Esophagus mucosa (tissue), 1 donor: ENCODE results near the gene TMEM17. TPM values are rescaled to one million over a fixed set of nuclear protein-coding genes. Genes with fewer than 3 reads are reported as not detected.
"Not testable (repeated sequence)": the region's sequence is repeated elsewhere in the genome, so short reads cannot be mapped to it uniquely, and the experiment has no call there.

Source experiments
- ATAC-seq: fragments of 200-7000 bp; cut with Tn5 transposase; one replicate; pipeline ENCODE4 v1.9.1; 2020
- total RNA-seq: library from RNA; stranded (reverse); gene quantifications from one replicate; pipeline ENCODE4 v1.2.4, GENCODE V29; 2023
- donor health status: DM: yes; HTN: yes; CAD: no.

The TMEM17 gene, protein sequence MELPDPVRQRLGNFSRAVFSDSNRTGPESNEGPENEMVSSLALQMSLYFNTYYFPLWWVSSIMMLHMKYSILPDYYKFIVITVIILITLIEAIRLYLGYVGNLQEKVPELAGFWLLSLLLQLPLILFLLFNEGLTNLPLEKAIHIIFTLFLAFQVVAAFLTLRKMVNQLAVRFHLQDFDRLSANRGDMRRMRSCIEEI
- total RNA-seq, result 2.3 TPM

DNA sequence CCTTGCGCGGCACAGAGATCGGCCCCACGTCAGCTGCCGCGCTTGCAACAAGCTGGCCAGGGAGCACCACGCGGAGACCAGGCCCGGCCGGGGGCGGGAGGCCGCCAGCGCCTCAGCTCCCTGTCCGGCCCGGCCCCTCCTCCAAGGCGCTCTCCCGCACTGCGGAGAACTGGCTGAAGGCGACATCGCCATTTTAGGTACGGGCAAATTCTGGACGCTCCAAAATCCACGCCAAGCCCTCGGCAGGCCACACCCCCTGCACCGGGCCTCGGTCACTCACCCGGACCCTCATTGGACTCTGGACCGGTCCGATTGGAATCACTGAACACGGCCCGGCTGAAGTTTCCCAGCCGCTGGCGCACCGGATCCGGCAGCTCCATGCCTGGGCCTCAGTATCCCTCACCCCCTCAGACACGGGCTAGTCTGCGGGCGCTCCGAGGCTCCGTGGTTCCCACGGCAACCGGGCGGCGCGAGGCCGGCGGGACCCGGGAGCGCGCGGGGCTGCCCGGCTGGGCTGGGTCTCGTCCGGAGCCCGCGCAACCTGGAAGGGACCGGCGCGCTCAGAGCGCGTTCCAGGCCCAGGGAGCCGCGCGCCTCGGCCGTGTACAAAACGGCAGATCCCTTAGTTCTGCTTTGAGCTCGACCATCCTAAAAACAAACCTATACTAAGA, at the start of gene TMEM17:
Gene TMEM17 (minus strand): TSS at position 446 of the 671 bp plus-strand sequence. CDS start 66 bp downstream, at position 380.
- ATAC-seq, result peak; percentile 94

DNA sequence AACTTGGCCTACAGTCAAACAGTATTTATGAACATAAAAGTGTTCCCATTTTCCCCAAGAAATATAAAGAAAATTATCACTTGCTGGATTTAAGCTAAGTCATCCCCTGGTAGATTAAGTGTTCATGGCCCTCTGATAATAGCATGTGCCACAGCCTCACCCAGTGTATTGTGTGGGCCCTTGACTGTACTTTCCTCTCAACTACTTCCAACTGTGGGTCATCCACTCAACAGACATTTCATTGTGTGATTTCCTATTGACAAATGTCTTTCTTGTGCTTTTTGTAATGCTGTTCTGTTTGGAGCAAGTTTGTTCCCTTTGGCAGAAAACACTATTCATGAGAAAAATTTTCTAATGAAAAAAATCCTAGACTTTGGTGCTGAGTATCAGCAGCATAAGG, 48.4 kb upstream of the TMEM17 start:
- ATAC-seq, result no peak

DNA sequence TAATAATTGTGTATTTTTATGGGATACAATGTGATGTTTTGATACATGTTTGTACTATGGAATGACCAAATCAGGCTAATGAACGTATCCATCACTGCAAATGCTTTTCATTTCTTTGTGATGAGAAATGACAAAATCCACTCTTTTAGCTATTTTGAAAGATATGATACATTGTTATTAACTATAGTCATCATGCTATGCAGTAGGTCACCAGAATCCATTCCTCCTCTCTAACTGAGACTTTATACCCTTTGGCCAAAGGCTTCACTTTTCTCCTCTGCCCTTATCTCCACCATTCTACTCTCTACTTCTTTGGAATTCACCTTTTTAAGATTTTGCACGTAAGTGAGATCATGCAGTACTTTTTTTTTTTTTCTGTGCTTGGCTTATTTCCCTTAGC, 44.5 kb upstream of the TMEM17 start:
- ATAC-seq, result no peak

DNA sequence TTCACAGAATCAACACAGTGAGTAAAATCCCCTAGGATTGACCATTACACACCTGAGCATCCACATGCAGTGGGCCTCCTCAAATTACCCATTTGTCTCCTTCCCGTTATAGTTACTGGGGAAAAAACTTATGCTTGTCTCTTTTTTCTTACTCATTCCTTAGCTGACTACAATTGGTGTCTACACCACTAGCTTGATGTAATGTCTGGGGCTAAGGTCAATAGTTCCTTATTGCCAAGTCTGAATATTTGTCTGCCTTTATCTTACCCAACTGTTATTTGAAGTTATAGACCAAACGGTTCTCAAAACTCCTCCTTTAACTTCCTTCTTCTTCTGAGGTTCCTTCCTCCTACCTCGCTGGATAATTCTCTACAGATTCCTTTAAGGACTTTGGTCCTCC, 41.9 kb upstream of the TMEM17 start:
- ATAC-seq, result no peak

DNA sequence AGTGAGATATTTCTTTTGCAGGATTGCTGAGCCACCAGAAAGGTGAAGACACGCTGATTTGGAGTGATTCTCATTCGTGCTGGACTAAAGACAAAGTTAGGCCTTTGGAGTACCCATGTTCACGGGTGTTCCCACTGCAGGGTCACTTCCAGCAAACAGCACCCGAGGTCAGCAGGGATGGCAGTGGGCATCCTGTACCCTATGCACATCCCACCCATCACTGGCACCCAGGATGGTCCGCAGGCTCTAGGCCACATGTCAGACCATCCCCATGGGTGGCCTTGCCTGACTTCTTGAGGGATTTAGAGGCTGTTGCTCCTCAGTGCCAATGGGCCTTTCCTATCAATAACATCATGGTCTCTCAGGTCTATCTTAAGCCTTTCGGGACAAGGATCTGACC, 39.3 kb upstream of the TMEM17 start:
- peak; percentile 22 for ATAC-seq

DNA sequence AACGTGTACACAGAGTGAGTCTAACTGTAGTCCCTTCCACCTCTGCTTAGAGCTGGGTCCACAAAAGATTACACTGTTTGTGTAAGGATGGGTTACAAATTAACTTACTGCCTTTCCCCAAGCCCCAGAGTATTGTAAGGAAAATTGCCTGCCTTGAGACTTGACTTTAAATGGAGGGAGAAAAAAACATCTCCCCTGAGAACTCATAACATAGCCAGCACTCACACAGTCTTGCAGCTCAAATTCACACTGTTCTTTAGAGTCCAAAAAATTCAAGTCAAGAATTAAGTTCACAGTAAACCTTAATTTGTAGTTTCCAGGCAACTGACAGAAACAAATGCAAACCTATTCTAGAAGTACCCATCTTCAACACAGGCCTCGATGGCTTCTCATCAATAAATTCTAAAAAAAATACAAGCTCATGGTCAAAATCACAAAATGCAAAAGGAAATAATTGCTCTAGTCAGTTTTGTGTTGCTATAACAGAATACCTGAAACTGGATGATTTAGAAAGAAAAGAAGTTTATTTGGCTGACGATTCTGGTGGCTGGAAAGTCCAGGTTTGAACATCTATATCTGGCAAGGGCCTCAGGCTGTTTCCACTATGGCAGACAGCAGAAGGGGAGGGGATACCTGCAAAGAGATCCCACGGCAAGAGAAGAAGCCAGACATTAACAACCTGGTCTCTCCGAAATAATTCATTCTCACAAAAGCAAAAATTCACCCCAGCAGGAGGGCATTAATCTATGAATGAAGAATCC, 34.6 kb upstream of the TMEM17 start:
- ATAC-seq, result no peak

DNA sequence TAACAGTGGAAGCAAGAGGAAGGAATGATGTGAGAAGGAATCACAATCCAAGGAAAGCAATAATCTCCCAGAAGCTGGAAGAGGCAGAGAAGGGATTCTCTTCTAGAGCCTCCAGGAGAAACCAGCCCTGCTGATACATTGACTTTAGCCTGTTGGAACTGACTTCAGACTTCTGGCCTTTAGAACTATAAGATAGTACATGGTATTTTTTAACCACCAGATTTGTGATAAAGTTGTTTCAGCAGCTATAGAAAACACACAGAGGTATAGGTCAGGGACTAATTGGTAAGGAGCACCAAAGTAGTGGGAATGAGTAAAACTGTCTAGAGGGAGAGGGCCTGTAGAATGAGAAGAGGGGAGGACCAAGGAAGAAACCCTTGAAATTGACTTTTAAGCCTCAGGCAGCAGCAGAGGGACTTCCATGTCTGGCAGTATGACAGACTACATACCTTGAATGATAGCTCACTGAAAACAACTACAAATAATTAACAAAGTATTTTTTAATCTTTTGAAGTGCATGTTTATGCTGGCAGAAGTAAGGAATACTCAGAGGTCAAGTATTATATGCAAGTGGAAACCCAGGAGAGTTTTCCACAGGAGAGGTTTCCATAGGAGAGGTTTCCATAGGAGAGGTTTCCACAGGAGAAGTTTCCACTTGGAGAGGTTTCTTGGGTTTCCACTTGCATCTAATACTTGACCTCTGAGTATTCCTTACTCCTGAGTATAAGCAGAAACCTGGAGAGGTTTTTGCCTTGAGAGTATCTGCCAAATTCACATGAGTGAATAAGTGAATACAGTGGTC, 33.8 kb upstream of the TMEM17 start:
- no peak for ATAC-seq

DNA sequence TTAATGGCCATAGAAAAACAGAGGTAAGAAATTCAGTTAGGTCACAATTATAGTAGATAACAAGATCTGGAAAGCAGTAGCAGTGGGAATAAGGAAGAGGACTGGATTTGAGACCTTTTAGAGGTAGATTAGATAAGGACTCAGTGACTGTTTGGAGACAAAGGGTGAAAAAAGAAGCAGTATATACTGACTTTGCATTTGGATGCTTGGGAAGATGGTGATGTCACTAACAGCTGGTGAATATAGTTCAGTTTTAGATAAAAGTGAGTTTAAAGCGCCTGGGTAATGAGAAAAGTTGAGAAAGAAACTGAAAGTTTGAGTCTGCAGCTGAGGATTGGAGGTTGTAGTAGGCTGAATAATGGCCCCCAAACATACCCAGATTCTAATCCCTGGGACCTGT, 32.8 kb upstream of the TMEM17 start:
- ATAC-seq, result no peak

DNA sequence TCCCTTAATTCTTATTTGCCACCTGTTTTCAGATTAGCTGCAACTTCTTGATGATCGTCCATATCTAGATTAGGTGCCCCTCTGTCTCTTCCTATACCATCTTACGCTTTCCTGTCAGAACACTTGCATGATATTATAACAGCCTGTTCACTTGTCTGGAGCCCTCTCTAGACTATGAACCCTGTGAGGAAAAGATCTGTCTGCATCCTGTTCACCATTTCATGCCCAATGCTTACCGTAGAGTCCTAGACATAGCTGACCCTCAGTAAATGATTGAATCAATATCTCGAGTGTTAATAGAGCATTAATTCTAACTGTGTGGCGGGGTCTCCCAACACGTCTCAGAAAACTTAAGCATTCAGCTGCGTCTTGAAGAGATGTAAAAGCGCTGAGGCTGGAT, 31.8 kb upstream of the TMEM17 start:
- no peak for ATAC-seq

DNA sequence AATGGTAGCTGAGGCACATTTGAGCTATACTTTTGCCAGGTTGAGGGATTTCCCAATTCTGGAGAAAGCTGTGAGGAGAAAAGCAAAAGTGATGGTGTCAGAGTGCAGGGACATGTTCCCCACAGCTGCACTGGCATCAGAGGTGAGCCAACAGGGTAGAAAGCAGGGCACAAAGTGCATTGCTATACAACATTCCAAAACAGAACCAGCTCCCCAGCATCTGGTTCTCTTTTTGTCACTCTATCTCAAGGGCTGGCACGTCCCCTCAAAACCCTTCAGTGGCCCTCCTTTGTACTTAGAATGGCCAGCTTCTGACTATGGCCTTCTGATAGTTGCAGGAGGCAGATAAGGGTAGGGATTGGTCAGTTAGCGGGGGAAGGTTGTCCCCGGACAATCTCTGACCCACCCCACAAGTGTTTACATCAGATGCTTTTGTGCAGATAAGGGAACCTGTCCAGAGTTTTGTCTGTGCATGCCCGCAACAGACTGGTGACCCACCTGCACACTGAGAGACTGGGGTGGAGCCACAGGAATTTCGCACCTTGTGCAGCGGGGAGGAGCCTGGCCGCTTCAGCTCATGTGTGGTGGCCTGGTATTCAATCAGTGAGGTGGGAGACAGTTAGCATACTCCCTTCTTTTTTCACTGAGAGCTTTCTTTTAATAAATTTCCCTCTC, 31.0 kb upstream of the TMEM17 start:
- ATAC-seq, result no peak

DNA sequence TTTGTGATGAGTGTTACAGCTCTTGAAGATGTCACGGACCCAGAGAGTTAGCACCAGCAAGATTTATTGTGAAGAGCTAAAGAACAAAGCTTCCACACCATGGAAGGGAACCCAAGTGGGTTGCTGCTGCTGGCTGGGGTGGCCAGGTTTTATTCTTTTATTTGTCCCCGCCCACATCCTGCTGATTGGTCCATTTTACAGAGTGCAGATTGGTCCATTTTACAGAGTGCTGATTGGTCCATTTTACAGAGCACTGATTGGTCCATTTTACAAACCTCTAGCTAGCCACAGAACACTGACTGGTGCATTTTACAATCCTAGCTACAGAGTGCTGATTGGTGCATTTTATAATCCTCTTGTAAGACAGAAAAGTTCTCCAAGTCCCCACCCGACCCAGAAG, 29.5 kb upstream of the TMEM17 start:
- ATAC-seq, result not testable (repeated sequence)

DNA sequence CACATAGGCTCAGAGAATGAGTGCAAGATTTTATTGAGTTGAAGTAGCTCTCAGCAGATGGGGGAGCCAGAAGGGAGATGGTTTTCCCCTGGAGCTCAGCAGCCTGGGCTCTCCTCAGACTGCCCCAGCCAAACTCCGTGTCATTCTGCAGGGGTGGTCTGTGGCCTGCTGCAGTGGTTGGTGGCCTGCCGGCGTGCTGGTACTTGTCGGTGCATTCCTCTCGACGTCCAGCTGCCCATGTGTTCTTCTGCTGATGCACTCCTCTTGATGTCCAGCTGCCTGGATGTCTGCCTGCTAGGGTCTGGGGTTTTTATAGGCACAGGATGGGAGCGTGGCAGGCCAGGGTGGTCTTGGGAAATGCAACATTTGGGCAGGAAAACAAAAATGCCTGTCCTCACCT, 25.6 kb upstream of the TMEM17 start:
- no peak for ATAC-seq

DNA sequence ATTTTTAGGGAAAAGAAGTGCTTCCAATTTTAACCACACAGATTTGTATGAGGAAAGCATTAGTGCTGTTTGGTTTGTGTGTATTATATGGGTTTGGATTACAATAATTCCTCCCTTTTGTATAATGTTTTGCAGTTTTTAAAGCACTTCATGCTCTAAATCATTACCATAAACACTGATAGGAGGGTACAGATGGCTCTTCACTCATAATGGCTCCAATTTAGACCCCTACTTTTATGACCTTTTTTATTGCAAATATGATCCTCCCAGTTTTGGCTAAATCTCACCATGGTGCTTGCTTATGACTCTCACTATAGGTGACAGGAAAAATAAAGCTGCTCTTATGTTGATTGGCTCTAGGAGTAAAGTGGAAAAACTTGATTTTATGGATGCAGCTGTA, 23.8 kb upstream of the TMEM17 start:
- ATAC-seq, result no peak

DNA sequence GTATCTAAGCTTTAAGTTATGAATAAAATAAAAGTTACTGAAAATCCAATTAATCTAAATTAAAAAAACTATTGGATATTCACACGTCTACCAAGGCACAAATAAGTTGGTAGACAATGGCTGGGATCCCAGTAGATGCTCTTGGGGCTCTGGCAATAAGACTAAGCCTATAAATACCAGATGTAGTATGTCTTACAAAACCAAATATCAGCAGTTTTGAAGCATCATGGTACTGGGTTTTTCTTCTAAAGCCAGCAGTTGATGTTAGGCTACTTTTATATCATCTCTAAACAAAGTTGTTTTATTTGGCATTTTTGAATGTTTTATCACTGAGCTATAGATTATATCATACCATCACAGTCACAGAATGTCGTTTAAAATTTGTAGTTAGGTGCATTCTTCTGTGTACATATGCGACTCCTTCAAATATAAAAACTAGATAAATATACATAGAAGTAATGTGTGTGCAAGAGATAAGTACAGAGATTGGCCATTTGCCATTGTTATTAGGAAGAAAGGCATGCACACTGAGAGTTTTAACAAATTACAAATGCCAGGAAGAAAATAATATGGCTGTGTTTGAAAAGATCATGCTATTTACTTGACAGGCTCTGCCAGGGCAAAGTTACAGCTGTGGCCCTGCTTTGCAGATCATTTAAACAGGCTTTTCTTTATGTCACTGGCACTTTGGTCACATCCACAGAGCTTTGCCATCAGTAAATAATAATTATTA, 21.6 kb upstream of the TMEM17 start:
- no peak for ATAC-seq

DNA sequence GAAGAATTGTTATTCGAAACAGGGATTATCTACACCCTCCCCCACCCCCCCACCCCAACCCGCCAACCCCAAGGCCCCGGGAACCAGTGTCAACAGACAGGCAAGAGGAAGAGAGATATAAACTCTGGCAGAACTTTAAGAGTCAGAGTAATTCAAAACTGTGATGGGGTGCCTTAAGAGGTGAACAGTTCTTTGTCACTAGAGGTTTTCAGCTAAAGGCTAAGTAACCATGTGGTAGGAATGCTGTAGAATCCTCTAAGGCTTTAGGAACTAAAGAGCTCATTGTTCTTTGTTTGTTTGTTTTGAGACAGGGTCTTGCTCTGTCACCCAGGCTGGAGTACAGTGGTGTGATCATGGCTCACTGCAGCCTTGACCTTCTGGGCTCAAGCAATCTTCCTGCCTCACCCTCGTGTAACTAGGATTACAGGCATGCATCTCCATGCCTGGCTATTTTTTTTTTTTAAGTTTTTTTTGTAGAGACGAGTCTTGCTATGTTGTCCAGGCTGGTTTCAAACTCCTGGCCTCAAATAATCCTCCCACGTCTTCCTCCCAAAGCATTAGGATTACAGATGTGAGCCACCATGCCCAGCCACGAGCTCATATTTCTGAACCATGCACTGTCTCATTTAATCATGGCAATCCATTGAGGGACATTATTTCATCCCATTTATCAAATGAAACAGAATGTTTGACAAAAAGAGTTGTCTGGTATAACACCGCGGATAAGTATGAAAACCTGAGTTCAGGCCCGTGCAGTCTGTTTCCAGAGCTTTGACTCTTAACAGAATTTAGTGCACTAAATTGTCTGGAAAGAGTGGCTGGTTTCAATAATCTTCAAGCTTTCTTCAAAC, 20.8 kb upstream of the TMEM17 start:
- ATAC-seq, result no peak

DNA sequence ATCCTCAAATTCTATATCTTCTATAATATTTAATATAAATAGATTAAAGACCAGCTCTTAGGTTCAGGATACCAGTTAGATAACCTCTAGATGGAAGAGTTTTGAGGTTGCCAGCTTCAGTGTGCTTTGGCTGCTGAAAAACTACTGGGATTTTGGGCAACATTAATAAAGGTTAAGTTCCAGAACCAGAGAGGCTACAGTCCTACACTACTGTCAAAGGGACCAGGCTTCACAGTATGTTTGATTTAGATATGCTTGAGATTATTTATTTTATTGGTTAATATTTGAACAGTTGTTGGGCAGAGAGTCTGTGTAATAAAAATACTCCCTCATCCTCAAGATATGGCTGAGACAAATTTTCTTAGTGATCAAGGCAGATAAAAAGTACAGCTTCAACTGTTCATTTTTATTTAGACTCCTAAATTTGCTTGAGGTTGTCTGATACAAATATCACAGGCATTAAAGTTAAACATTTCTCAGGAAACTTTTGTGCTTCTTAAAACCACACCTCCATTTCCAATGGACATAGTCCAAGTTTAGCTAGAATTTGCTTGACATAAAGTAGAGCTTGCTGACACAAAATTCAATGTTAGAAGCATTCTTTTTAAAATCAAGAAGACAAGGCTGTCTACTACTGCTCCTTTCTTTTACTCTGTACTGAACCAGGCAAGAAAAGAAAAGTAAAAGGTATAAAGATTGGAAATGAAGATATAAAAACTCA, 19.7 kb upstream of the TMEM17 start:
- no peak for ATAC-seq

DNA sequence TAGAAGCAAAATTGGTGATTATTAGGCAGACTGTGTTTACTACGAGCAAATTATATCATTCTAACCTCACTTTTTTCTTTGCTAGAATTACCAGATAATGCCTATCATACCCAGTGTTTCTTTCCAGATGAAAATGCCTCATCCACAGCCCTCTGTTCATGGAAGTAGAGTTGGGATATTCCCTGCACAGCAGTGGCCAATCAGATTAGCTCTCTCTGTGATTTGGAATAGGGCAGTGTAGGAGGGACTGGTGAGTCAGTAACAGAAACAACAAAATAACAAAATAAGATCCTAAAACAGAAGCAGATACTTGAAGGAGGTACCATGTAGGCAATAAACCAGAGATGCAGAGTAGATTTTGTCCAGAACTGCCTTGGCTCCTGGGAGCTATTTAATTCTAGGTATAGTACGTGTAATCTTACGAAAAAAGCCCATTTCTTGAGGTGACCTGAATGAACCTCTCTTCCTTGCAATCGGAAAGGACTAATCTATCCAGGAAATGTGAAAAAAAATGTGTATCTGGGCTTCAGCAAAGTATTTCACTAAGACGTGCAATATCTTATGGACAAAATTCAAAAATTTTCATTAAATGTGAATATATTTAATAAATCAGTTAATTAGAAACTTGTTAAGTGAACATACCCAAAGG, 18.4 kb upstream of the TMEM17 start:
- no peak for ATAC-seq

DNA sequence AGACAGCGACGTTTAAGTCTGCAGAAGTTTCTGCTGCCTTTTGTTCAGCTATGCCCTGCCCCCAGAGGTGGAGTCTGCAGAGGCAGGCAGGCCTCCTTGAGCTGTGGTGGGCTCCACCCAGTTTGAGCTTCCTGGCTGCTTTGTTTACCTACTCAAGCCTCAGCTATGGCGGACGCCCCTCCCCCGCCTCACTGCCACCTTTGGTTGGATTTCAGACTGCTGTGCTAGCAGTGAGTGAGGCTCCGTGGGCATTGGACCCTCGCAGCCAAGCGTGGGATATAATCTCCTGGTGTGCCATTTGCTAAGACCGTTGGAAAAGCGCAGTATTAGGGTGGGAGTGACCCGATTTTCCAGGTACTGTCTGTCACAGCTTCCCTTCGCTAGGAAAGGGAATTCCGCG, 15.1 kb upstream of the TMEM17 start:
- ATAC-seq, result not testable (repeated sequence)

DNA sequence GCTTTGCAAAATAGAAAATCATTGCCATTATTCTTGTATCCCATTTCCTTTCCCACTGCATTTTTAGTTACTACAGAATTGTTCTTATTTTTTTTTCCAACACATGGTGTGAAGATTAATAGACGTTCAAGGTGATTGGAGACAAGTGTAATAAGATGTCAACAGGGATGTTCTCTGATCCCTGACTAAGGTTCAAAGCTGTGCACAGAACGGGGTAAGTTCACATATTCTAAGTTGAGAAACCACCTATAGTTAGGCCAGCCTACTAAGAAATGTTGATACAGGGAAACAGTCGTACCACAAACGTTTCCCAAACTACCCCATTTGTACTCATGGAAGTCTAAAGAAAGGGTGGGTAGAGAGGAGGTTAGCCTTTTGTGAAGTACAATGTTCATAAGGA, 6.4 kb upstream of the TMEM17 start:
- no peak for ATAC-seq

DNA sequence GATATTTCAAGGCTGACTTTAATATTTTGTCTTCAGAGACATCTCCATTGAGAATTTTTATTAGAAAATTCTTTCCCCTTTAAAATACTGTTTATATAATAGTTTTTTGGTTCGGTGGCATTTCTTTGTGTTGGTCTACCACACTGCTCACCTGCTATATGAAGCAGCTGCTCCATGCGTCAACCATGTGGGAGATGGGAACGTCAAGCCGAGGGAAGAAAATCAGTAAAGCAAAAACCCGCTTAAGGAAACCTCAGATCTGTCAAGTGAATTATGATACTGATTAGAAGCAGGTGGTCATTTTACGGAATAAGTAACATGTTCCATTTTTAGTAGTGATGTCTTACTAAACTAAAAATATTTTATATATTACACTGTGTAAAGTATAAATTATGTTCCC, 5.6 kb upstream of the TMEM17 start:
- no peak for ATAC-seq
